Vagina (tissue), 2 donors: ENCODE results near the gene SIVA1. TPM values are rescaled to one million over a fixed set of nuclear protein-coding genes. Genes with fewer than 3 reads are reported as not detected.

Source experiments
- DNase-seq, 2 donors: peaks; one replicate each; pipeline ENCODE4 v3.0.0-alpha.2; 2017; ENCODE audit errors: extremely low spot score in 2 of 2
- H3K27ac ChIP-seq: fragments of 200-600 bp; sonication (generic); one replicate; pipeline ENCODE4 v1.5.1; 2019
- H3K27me3 ChIP-seq: fragments of 200-600 bp; sonication (generic); one replicate; pipeline ENCODE4 v1.5.1; 2019
- H3K36me3 ChIP-seq, 2 donors: fragments of 200-600 bp; sonication (generic); one replicate each; pipeline ENCODE4 v1.5.1; 2017 to 2019
- H3K4me1 ChIP-seq: fragments of 200-600 bp; sonication (generic); one replicate; pipeline ENCODE4 v1.5.1; 2019
- H3K4me3 ChIP-seq, 2 donors: fragments of 200-600 bp; sonication (generic); 1 replicate in 1 of 2; 2 replicates in 1 of 2; pipeline ENCODE4 v1.5.1; 2016 to 2019
- H3K9me3 ChIP-seq: fragments of 200-600 bp; sonication (generic); one replicate; pipeline ENCODE4 v1.5.1; 2019
- CTCF ChIP-seq, 3 experiments: fragments of 450-650 bp in 2 of 3; fragments of 200-600 bp in 1 of 3; sonication (generic) in 1 of 3; IDR thresholded peaks; one replicate each; pipeline ENCODE4 v1.5.1; 2017 to 2019; ENCODE audit warnings: antibody characterized with exemption in 3 of 3, mild to moderate bottlenecking in 2 of 3, moderate library complexity in 2 of 3
- POLR2A ChIP-seq, 2 donors: fragments of 450-650 bp; IDR thresholded peaks; one replicate each; pipeline ENCODE4 v1.6.1; 2017; ENCODE audit warnings: antibody characterized with exemption in 2 of 2, mild to moderate bottlenecking in 2 of 2, moderate library complexity in 2 of 2
- POLR2AphosphoS5 ChIP-seq, 2 donors: sonication (generic); formaldehyde crosslinking; IDR thresholded peaks; one replicate each; pipeline ENCODE4 v1.9.0; 2017; ENCODE audit warnings: antibody characterized with exemption in 2 of 2, mild to moderate bottlenecking in 2 of 2, low read depth in 1 of 2; ENCODE audit not compliant: insufficient read depth in 1 of 2
- intact Hi-C: fragments of 100-400 bp; cut with DNase I; formaldehyde crosslinking; loops from one replicate; pipeline ENCODE4 v1.15.1; 2023
- total RNA-seq: library from RNA; depleted of rRNA; stranded (reverse); fragments of >200 nt; gene quantifications from one replicate; pipeline ENCODE4 v1.2.3, GENCODE V29; 2016

The SIVA1 gene
- total RNA-seq, 1 donor from 2014 or later, result 284 TPM

- Histone ChIP-seq H3K4me3 (no peak overlapping the region), H3K9me3 (no peaks in the 10 kb centered on the region), H3K4me1 (peaks cover 47% of the 10 kb centered on the region), H3K36me3 (peaks cover 0 to 7% of the 10 kb centered on the region in 2 donors), H3K27ac (peak overlapping the region; percentile 92), H3K27me3 (no peaks in the 10 kb centered on the region)
- TF ChIP-seq POLR2A (IDR thresholded peaks at IDR 0.05), result no peak
- TF ChIP-seq POLR2AphosphoS5 (IDR thresholded peaks at IDR 0.05; ENCODE audit: insufficient read depth in 1 of 2, low read depth in 1 of 2), result no peak
- intact Hi-C loops, result loop anchor here (5.0 to 10.0 kb wide), 2 partner anchors 188 to 449 kb away; partner anchors contain the start of gene CLBA1
- DNase-seq, result no peak
Observed at GRCh38 chr14:104796687-104797081, 43.7 kb downstream of the SIVA1 start.

- H3K27ac ChIP-seq, result peak overlapping the region; percentile 45
- intact Hi-C loops, result loop anchor here (2.0 to 10.0 kb wide), 3 partner anchors 29 to 450 kb away; partner anchors contain the start of gene CLBA1
- TF ChIP-seq POLR2AphosphoS5 (IDR thresholded peaks at IDR 0.05; ENCODE audit: insufficient read depth in 1 of 2, low read depth in 1 of 2) (no peak), CTCF (IDR thresholded peaks at IDR 0.05) (no peak), POLR2A (IDR thresholded peaks at IDR 0.05) (no peak)
- H3K27me3 ChIP-seq, result no peaks in the 10 kb centered on the region
- DNase-seq, result no peak
- no peaks in the 10 kb centered on the region for H3K9me3 ChIP-seq
- H3K4me3 ChIP-seq, result no peak overlapping the region
- peaks cover 47% of the 10 kb centered on the region for H3K4me1 ChIP-seq
- H3K36me3 ChIP-seq, result no peaks in the 10 kb centered on the region
Observed at GRCh38 chr14:104797115-104798044, 44.4 kb downstream of the SIVA1 start.

GRCh38 chr14:104798300-104799243 is 45.6 kb downstream of the SIVA1 start:
- peaks cover 44% of the 10 kb centered on the region for H3K4me1 ChIP-seq
- TF ChIP-seq POLR2AphosphoS5 (IDR thresholded peaks at IDR 0.05; ENCODE audit: insufficient read depth in 1 of 2, low read depth in 1 of 2) (no peak), CTCF (IDR thresholded peaks at IDR 0.05) (no peak), POLR2A (IDR thresholded peaks at IDR 0.05) (no peak)
- intact Hi-C loops, result loop anchor here (2.0 to 10.0 kb wide), 3 partner anchors 28 to 451 kb away; partner anchors contain the start of gene CLBA1
- H3K36me3 ChIP-seq, result no peaks in the 10 kb centered on the region
- DNase-seq, result no peak
- peak overlapping the region; percentile 94 for H3K27ac ChIP-seq
- H3K27me3 ChIP-seq, result no peaks in the 10 kb centered on the region
- H3K9me3 ChIP-seq, result no peaks in the 10 kb centered on the region
- H3K4me3 ChIP-seq, result no peak overlapping the region

GRCh38 chr14:104799244-104800014 is 46.5 kb downstream of the SIVA1 start:
- no peaks in the 10 kb centered on the region for H3K9me3 ChIP-seq
- intact Hi-C loops, result loop anchor here (2.0 to 10.0 kb wide), 3 partner anchors 27 to 452 kb away; partner anchors contain the start of gene CLBA1
- TF ChIP-seq CTCF (IDR thresholded peaks at IDR 0.05) (peak in 1 of 3 experiments; percentile 15), POLR2A (IDR thresholded peaks at IDR 0.05) (no peak), POLR2AphosphoS5 (IDR thresholded peaks at IDR 0.05; ENCODE audit: insufficient read depth in 1 of 2, low read depth in 1 of 2) (no peak)
- no peaks in the 10 kb centered on the region for H3K36me3 ChIP-seq
- no peak for DNase-seq
- no peaks in the 10 kb centered on the region for H3K27me3 ChIP-seq
- peaks cover 36% of the 10 kb centered on the region for H3K4me1 ChIP-seq
- peak overlapping the region; percentile 66 to 77 for H3K4me3 ChIP-seq
- H3K27ac ChIP-seq, result peak overlapping the region; percentile 94
